RWPE1 (cell line): ENCODE data around the gene EXOC2.

Experiments
- CTCF ChIA-PET: fragments of 350-600 bp; sonication (Branson Sonifier 250); formaldehyde crosslinking; extraction: SDS; loops from one replicate; lab custom pipeline; 2021; lab: Yijun Ruan, JAX
- POLR2A ChIA-PET: fragments of 400-600 bp; formaldehyde crosslinking; extraction: SDS; loops from one replicate; lab custom pipeline; 2020; ENCODE audit warnings: antibody characterized with exemption; ENCODE audit not compliant: low non-redundant PET; lab: Yijun Ruan, JAX
- DNase-seq: peaks from one replicate; pipeline ENCODE4 v3.0.0; 2012; ENCODE audit warnings: low spot score
- H3K27ac ChIP-seq: fragments of 450-650 bp; 2 replicates; pipeline ENCODE4 v1.5.1; 2017
- TF ChIP-seq, protein P1 (sequence below): fragments of 450-650 bp; conservative IDR thresholded peaks from 2 replicates; pipeline ENCODE4 v1.5.1; 2017; ENCODE audit warnings: low read depth, mild to moderate bottlenecking

EXOC2 gene

DNA sequence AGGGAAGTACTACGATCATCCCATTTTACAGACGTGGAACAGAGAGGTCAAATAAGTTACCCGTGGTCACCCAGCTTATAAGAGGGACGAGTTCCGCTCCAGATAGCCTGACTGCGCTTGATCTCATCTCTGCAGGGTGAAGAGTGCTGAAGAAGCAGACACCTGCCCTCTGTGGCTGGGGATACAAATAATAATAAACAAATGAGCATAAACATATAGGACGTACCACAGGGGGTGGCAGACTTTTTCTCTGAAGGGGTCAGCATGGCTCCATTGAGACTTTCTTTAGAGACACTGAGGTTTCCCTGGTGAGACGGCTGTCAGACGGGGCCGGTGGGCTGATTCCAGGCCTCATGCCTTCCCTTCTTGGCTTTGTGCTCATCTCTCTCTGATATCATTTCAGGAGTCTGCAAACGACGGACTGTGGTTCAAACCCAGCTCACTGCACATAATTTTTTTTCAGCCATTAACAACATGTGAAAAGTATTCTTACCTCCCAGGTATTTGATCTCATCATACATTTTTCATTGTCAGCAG, 254.2 kb downstream of the EXOC2 start:
- TF ChIP-seq, protein P1, sequence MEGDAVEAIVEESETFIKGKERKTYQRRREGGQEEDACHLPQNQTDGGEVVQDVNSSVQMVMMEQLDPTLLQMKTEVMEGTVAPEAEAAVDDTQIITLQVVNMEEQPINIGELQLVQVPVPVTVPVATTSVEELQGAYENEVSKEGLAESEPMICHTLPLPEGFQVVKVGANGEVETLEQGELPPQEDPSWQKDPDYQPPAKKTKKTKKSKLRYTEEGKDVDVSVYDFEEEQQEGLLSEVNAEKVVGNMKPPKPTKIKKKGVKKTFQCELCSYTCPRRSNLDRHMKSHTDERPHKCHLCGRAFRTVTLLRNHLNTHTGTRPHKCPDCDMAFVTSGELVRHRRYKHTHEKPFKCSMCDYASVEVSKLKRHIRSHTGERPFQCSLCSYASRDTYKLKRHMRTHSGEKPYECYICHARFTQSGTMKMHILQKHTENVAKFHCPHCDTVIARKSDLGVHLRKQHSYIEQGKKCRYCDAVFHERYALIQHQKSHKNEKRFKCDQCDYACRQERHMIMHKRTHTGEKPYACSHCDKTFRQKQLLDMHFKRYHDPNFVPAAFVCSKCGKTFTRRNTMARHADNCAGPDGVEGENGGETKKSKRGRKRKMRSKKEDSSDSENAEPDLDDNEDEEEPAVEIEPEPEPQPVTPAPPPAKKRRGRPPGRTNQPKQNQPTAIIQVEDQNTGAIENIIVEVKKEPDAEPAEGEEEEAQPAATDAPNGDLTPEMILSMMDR: no peak
- H3K27ac ChIP-seq: no peak overlapping the region
- ChIA-PET POLR2A (no interaction called here), CTCF (interaction anchor here (0.7 kb wide), 1 partner anchor 21 kb away, joined by 3 read pairs; no protein-coding TSS in a partner anchor)
- no peak for DNase-seq

DNA sequence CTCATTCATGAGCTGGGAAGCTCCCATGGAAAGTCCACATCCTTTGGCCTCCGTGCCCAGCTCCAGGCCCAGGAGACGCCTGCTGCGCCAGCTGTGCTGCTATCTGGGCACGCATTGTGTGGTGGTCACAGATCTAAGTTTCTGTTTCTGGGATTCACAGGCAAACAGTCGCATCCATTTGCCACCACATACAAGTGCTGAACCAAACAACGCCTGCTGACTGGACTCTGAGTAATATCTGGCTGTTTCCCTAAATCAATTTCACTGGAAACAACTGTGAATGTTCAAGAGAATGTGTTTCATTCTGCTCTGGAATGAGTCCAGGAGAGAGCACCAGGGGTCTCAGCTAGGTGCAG, 255.9 kb downstream of the EXOC2 start:
- POLR2A ChIA-PET: no interaction called here

DNA sequence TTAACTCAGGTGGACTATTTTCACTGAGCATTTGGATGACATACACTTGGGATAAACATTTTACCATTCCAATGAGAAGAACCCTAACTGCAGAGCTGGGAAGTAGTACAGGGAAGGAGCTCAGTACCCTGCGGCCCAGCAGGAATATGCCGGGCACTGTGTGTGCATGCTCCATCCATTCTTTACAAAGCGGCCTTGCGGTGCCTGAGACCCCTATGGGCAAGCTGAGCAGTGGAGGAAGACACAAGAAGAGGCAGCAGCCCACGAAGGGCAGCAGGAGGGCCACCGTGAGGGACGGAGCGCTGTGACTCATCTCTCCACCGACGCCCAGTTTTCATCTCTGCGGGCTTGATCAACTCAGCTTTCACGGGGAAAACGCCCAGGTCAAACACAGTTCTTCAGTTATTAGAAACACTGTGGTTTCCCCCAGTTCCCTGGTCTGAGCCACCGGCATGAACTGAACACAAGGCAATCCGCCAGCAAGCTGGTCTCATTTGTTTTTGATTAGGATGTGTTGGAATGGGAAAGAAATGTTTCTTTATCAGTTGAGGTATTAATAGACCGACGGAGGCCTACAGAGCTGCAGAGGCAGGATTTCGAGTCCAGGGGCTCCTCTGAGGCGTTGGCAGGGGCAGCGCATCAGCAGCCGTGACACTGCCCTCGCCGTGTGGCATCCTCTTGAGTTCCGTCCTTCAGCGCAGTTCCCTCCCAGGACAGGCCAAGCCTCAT, 256.5 kb downstream of the EXOC2 start:
- ChIA-PET CTCF (no interaction called here), POLR2A (no interaction called here)
- TF ChIP-seq, protein P1: no peak
- DNase-seq: no peak
- no peak overlapping the region for H3K27ac ChIP-seq

More for the DNA sequence above, 255.9 kb downstream of the EXOC2 start:
- no peak for DNase-seq
- CTCF ChIA-PET: no interaction called here
- TF ChIP-seq, protein P1: no peak
- H3K27ac ChIP-seq: no peak overlapping the region

- ChIA-PET POLR2A (no interaction called here), CTCF (no interaction called here)
- TF ChIP-seq, protein P1: no peak
- no peak for DNase-seq
- no peak overlapping the region for H3K27ac ChIP-seq
Observed at GRCh38 chr6:435441-436307, 257.3 kb downstream of the EXOC2 start.
